22Rv1 (cell line): Measurements from ENCODE around the gene GABRD.

Experiments used
- ZFX ChIP-seq: fragments of 450-650 bp; IDR thresholded peaks from 2 replicates; pipeline ENCODE4 v1.6.1; 2017; ENCODE audit warnings: antibody characterized with exemption, borderline replicate concordance
- TF ChIP-seq, protein P1 (sequence below): fragments of 450-650 bp; IDR thresholded peaks from 2 replicates; pipeline ENCODE4 v1.5.1; 2017; ENCODE audit warnings: mild to moderate bottlenecking

DNA sequence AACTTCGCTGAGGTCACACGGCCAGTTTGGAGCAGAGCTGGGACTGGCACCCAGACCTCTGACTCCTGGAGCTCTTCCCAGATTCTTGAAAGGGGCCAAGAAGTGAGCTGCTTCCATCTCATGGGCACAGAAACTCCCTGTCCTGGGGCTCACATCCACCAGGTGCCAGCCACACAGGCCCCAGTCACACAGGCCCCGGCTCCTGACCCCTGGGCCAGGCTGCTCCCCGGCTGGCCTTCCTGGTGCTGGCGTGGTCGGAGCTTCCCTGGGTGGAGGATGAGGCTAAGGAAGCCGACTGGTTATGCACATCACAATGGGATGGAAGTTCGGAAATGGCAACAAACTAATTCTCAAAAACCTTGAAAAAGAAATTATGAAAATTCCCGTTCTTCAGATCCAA lies 3.0 kb upstream of the GABRD start:
- TF ChIP-seq, protein P1, sequence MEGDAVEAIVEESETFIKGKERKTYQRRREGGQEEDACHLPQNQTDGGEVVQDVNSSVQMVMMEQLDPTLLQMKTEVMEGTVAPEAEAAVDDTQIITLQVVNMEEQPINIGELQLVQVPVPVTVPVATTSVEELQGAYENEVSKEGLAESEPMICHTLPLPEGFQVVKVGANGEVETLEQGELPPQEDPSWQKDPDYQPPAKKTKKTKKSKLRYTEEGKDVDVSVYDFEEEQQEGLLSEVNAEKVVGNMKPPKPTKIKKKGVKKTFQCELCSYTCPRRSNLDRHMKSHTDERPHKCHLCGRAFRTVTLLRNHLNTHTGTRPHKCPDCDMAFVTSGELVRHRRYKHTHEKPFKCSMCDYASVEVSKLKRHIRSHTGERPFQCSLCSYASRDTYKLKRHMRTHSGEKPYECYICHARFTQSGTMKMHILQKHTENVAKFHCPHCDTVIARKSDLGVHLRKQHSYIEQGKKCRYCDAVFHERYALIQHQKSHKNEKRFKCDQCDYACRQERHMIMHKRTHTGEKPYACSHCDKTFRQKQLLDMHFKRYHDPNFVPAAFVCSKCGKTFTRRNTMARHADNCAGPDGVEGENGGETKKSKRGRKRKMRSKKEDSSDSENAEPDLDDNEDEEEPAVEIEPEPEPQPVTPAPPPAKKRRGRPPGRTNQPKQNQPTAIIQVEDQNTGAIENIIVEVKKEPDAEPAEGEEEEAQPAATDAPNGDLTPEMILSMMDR, result no peak
- no peak for TF ChIP-seq ZFX
